CD4-positive, alpha-beta T cell treated with Interleukin-21 for 1 hour (primary cell): Measurements from ENCODE around the gene PLCB4.
"Not testable (repeated sequence)": the region's sequence is repeated elsewhere in the genome, so short reads cannot be mapped to it uniquely, and the experiment has no call there.

Experiments
- DNase-seq: peaks from one replicate; pipeline ENCODE4 v3.0.0-alpha.2; 2020

Gene PLCB4

GRCh38 chr20:9145142-9145541 is 76.3 kb downstream of the PLCB4 start:
- no peak for DNase-seq

- no peak for DNase-seq
These were observed 77.8 kb downstream of the PLCB4 start for GRCh38 chr20:9146649-9147048.

GRCh38 chr20:9147547-9148024 is 78.7 kb downstream of the PLCB4 start:
- no peak for DNase-seq

GRCh38 chr20:9148291-9148690 is 79.4 kb downstream of the PLCB4 start:
- DNase-seq = no peak

- DNase-seq = no peak
These were observed 80.2 kb downstream of the PLCB4 start for GRCh38 chr20:9149087-9149486.

GRCh38 chr20:9149796-9150195 is 80.9 kb downstream of the PLCB4 start:
- no peak for DNase-seq

- no peak for DNase-seq
These were observed 81.8 kb downstream of the PLCB4 start for GRCh38 chr20:9150679-9151078.

GRCh38 chr20:9152139-9152538 is 83.3 kb downstream of the PLCB4 start:
- DNase-seq = not testable (repeated sequence)

- DNase-seq = no peak
These were observed 85.7 kb downstream of the PLCB4 start for GRCh38 chr20:9154464-9155024.

GRCh38 chr20:9156529-9157280 is 87.8 kb downstream of the PLCB4 start:
- no peak for DNase-seq

GRCh38 chr20:9160331-9160730 is 91.4 kb downstream of the PLCB4 start:
- DNase-seq = no peak

- no peak for DNase-seq
These were observed 91.9 kb downstream of the PLCB4 start for GRCh38 chr20:9160757-9161156.

GRCh38 chr20:9161311-9161710 is 92.4 kb downstream of the PLCB4 start:
- DNase-seq = no peak

- no peak for DNase-seq
These were observed 94.4 kb downstream of the PLCB4 start for GRCh38 chr20:9163251-9163650.

GRCh38 chr20:9163995-9164394 is 95.1 kb downstream of the PLCB4 start:
- DNase-seq = no peak

GRCh38 chr20:9165261-9165660 is 96.4 kb downstream of the PLCB4 start:
- no peak for DNase-seq

- DNase-seq = no peak
These were observed 97.4 kb downstream of the PLCB4 start for GRCh38 chr20:9166153-9166780.

GRCh38 chr20:9169409-9169808 is 100.5 kb downstream of the PLCB4 start:
- DNase-seq = no peak

GRCh38 chr20:9172851-9173250 is 104.0 kb downstream of the PLCB4 start:
- DNase-seq = no peak

- DNase-seq = no peak
These were observed 108.4 kb downstream of the PLCB4 start for GRCh38 chr20:9177278-9177677.

- DNase-seq = no peak
These were observed 110.4 kb downstream of the PLCB4 start for GRCh38 chr20:9179193-9179802.

- DNase-seq = no peak
These were observed 111.0 kb downstream of the PLCB4 start for GRCh38 chr20:9179867-9180266.

- no peak for DNase-seq
These were observed 111.8 kb downstream of the PLCB4 start for GRCh38 chr20:9180481-9181257.
